K562 (cell line): ENCODE data around the gene ZSCAN25.

Source experiments
- ARID2 ChIP-seq: fragments of 450-650 bp; IDR thresholded peaks from 2 replicates; pipeline ENCODE4 v1.6.1; 2017; ENCODE audit warnings: antibody characterized with exemption, mild to moderate bottlenecking
- BRCA1 ChIP-seq, 2 experiments: fragments of 450-650 bp in 1 of 2; sonication (generic) in 1 of 2; formaldehyde crosslinking in 1 of 2; IDR thresholded peaks; 2 replicates each; pipeline versions ENCODE4 v1.5.0 to v1.6.1; 2017 to 2020; ENCODE audit warnings: mild to moderate bottlenecking in 1 of 2, missing genetic modification reagents in 1 of 2
- CTCF ChIP-seq, 3 experiments: IDR thresholded peaks in 2 of 3; conservative IDR thresholded peaks in 1 of 3; 2 replicates each; pipeline ENCODE4 v1.5.1; 2011 to 2012; ENCODE audit warnings: low read length in 3 of 3, mild to moderate bottlenecking in 3 of 3, control low read depth in 2 of 3, improper control_type of control experiment in 1 of 3, inconsistent platforms in 1 of 3, low read depth in 1 of 3, mixed read lengths in 1 of 3, moderate library complexity in 1 of 3; ENCODE audit not compliant: insufficient read depth in 2 of 3
- DNMT1 ChIP-seq: fragments of 450-650 bp; IDR thresholded peaks from 2 replicates; pipeline ENCODE4 v1.6.1; 2016; ENCODE audit warnings: antibody characterized with exemption, mild to moderate bottlenecking
- E2F1 ChIP-seq: sonication (generic); formaldehyde crosslinking; IDR thresholded peaks from 2 replicates; pipeline ENCODE4 v1.8.1; 2023; ENCODE audit warnings: mild to moderate bottlenecking, missing genetic modification reagents, moderate library complexity
- ELF1 ChIP-seq: fragments of 200-800 bp; sonication (Bioruptor generic); IDR thresholded peaks from 2 replicates; pipeline ENCODE4 v1.6.1; 2016; ENCODE audit warnings: missing genetic modification characterization, missing compliant biosample characterization
- UBTF ChIP-seq, 2 experiments: IDR thresholded peaks; 2 replicates each; pipeline ENCODE4 v1.6.1; 2012; ENCODE audit warnings: improper control_type of control experiment in 2 of 2, low read depth in 2 of 2, low read length in 2 of 2, borderline replicate concordance in 1 of 2
- ZNF592 ChIP-seq: fragments of 450-650 bp; IDR thresholded peaks from 2 replicates; pipeline ENCODE4 v1.6.1; 2017; ENCODE audit warnings: antibody characterized with exemption, mild to moderate bottlenecking

GRCh38 chr7:99668541-99668940 is 51.8 kb downstream of the ZSCAN25 start:
- TF ChIP-seq ELF1 (no peak), E2F1 (CRISPR knock-in tag) (no peak), CTCF (IDR thresholded peaks at IDR 0.05 in 2 of 3, conservative IDR thresholded peaks at IDR 0.05 in 1 of 3; ENCODE audit: insufficient read depth in 2 of 3, low read depth in 1 of 3, low read length in 3 of 3) (no peak), ZNF592 (no peak), UBTF (IDR thresholded peaks at IDR 0.05; ENCODE audit: borderline replicate concordance in 1 of 2, low read depth in 2 of 2, low read length in 2 of 2) (no peak), BRCA1 (IDR thresholded peaks at IDR 0.05) (no peak), BRCA1 (CRISPR knock-in tag; IDR thresholded peaks at IDR 0.05) (no peak), ARID2 (no peak), DNMT1 (no peak)
